Sigmoid colon (tissue), 3 donors: ENCODE results near the gene KIF5A.

Source experiments
- POLR2A ChIP-seq, 2 donors: fragments of 450-650 bp; IDR thresholded peaks; one replicate each; pipeline ENCODE4 v1.6.1; 2016; ENCODE audit warnings: antibody characterized with exemption in 2 of 2, mild to moderate bottlenecking in 2 of 2, moderate library complexity in 2 of 2
- TF ChIP-seq, protein P1 (sequence below), 4 experiments: fragments of 450-650 bp in 3 of 4; fragments of 200-600 bp in 1 of 4; IDR thresholded peaks; one replicate each; pipeline ENCODE4 v1.5.1; 2016 to 2019; ENCODE audit warnings: antibody characterized with exemption in 4 of 4, mild to moderate bottlenecking in 3 of 4, moderate library complexity in 2 of 4

DNA sequence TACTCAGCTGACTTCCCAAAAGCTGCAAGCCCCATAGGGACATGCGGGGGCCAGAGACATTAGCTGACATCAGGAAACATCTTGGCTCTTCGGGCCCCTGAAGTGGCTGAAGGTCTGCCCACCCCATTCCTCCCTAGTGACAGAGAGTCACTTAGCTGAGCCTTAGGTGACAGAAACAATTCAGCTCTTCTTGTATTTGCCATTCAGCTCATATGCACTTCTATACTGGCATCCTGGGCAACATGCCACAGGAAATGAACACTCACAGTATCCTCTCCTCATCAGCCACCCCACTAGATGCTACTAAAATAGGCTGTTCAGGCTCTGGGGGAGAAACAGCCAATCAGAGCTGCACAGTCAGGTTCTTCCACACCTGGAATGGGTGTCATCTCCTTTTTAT, 6.3 kb upstream of the KIF5A start:
- no peak for TF ChIP-seq POLR2A (IDR thresholded peaks at IDR 0.05)
- TF ChIP-seq, protein P1, sequence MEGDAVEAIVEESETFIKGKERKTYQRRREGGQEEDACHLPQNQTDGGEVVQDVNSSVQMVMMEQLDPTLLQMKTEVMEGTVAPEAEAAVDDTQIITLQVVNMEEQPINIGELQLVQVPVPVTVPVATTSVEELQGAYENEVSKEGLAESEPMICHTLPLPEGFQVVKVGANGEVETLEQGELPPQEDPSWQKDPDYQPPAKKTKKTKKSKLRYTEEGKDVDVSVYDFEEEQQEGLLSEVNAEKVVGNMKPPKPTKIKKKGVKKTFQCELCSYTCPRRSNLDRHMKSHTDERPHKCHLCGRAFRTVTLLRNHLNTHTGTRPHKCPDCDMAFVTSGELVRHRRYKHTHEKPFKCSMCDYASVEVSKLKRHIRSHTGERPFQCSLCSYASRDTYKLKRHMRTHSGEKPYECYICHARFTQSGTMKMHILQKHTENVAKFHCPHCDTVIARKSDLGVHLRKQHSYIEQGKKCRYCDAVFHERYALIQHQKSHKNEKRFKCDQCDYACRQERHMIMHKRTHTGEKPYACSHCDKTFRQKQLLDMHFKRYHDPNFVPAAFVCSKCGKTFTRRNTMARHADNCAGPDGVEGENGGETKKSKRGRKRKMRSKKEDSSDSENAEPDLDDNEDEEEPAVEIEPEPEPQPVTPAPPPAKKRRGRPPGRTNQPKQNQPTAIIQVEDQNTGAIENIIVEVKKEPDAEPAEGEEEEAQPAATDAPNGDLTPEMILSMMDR (IDR thresholded peaks at IDR 0.05), result no peak
